Measurements from ENCODE around the gene GABPB1. TPM values are rescaled to one million over a fixed set of nuclear protein-coding genes. Genes with fewer than 3 reads are reported as not detected.
A peak's percentile ranks its signal among the peaks of the same experiment; 100 is the strongest.

Gene GABPB1
- total and polyA plus RNA-seq, 10 of the 15 experiments (the other 5 are each of a cell fraction or from before 2014, with no cell fraction given), result 13.9 to 48.2 (median 39.8) TPM

DNA sequence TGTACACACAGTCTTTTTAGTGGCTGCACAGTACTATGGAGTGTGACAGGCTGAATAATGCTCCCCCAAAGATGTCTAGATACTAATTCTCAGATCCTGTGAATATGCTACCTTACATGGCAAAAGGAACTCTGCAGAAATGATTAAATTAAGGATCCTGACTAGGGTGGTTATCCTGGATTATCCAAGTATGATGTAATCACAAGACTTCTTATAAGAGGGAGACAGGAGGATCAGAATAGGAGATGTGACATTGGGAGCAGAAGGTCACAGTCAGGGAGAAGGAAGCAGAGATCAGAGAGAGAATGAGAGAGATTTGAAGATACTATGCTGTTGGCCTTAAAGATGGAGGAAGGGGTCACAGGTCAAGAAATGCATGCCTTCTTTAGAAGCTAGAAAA is 34.5 kb downstream of the GABPB1 start (continued):
- TF ChIP-seq ETV6 (conservative IDR thresholded peaks at IDR 0.05 in 1 of 2, IDR thresholded peaks at IDR 0.05 in 1 of 2; ENCODE audit: borderline replicate concordance in 1 of 2, low read depth in 1 of 2) (no peak), USF1 (IDR thresholded peaks at IDR 0.05; ENCODE audit: borderline replicate concordance, extremely low read length, insufficient read depth, low read depth, low read length) (no peak), ATF7 (IDR thresholded peaks at IDR 0.05; ENCODE audit: low read depth) (no peak), SP1 (IDR thresholded peaks at IDR 0.05; ENCODE audit: low read depth, low read length) (no peak)

- Histone ChIP-seq H3K27ac (ENCODE audit: control insufficient read depth, insufficient read depth) (no peak overlapping the region), H3K36me3 (ENCODE audit: control insufficient read depth in 2 of 2, insufficient read depth in 2 of 2, low read length in 1 of 2) (no peaks in the 10 kb centered on the region), H3K27me3 (replicated peaks in 1 of 2; ENCODE audit: control insufficient read depth in 2 of 2, insufficient read depth in 2 of 2, low read length in 1 of 2) (no peaks in the 10 kb centered on the region), H3K4me1 (ENCODE audit: control insufficient read depth, insufficient read depth, low read length) (no peaks in the 10 kb centered on the region), H3K9me3 (replicated peaks; ENCODE audit: control insufficient read depth, insufficient read depth, low read length) (no peaks in the 10 kb centered on the region), H3K4me2 (ENCODE audit: control insufficient read depth, insufficient read depth) (no peak overlapping the region), H3K4me3 (no peak overlapping the region), H2AFZ (ENCODE audit: control insufficient read depth, low read depth, low read length) (peak overlapping the region; percentile 28; the same call in 1 of the 2 replicates), H4K20me1 (ENCODE audit: control insufficient read depth, insufficient read depth) (no peaks in the 10 kb centered on the region), H3K79me2 (ENCODE audit: control insufficient read depth, insufficient read depth, low read length) (no peaks in the 10 kb centered on the region; the same call in 1 of the 2 replicates), H3K9ac (ENCODE audit: control insufficient read depth, insufficient read depth, low read length) (no peak overlapping the region)
- SMC1A ChIA-PET (ENCODE audit: uncharacterized antibody, unreplicated experiment), result interaction anchor here (1.2 kb wide), 1 partner anchor 26 kb away, joined by 3 read pairs; no protein-coding TSS in a partner anchor
- BruUV-seq (replicated peaks), result no TSS peak
- in situ Hi-C loops (cut with MboI) (no loop called here), intact Hi-C loops (cut with micrococcal nuclease; ENCODE audit: unreplicated experiment) (loop anchor here (10.0 kb wide), 2 partner anchors 134 to 314 kb away; partner anchors contain the start of gene SLC27A2)
- TF ChIP-seq STAT1 (conservative IDR thresholded peaks at IDR 0.05), result no peak
- TF ChIP-seq, protein P1, sequence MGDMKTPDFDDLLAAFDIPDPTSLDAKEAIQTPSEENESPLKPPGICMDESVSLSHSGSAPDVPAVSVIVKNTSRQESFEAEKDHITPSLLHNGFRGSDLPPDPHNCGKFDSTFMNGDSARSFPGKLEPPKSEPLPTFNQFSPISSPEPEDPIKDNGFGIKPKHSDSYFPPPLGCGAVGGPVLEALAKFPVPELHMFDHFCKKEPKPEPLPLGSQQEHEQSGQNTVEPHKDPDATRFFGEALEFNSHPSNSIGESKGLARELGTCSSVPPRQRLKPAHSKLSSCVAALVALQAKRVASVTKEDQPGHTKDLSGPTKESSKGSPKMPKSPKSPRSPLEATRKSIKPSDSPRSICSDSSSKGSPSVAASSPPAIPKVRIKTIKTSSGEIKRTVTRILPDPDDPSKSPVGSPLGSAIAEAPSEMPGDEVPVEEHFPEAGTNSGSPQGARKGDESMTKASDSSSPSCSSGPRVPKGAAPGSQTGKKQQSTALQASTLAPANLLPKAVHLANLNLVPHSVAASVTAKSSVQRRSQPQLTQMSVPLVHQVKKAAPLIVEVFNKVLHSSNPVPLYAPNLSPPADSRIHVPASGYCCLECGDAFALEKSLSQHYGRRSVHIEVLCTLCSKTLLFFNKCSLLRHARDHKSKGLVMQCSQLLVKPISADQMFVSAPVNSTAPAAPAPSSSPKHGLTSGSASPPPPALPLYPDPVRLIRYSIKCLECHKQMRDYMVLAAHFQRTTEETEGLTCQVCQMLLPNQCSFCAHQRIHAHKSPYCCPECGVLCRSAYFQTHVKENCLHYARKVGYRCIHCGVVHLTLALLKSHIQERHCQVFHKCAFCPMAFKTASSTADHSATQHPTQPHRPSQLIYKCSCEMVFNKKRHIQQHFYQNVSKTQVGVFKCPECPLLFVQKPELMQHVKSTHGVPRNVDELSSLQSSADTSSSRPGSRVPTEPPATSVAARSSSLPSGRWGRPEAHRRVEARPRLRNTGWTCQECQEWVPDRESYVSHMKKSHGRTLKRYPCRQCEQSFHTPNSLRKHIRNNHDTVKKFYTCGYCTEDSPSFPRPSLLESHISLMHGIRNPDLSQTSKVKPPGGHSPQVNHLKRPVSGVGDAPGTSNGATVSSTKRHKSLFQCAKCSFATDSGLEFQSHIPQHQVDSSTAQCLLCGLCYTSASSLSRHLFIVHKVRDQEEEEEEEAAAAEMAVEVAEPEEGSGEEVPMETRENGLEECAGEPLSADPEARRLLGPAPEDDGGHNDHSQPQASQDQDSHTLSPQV (IDR thresholded peaks at IDR 0.05), result no peak
- TF ChIP-seq ASH2L (IDR thresholded peaks at IDR 0.05; ENCODE audit: borderline replicate concordance, low read depth), result no peak
- no peak for TF ChIP-seq NFIC (IDR thresholded peaks at IDR 0.05; ENCODE audit: low read depth, low read length)
- TF ChIP-seq NRF1 (conservative IDR thresholded peaks at IDR 0.05; ENCODE audit: low read depth, low read length), result no peak
- WGBS (ENCODE audit: insufficient coverage, insufficient replicate concordance, low lambda C conversion rate, missing lambda C conversion rate), result 97% methylated on average over 4 of the region's 4 CpGs
- FAIRE-seq (no peak), ATAC-seq (no peak), DNase-seq (ENCODE audit: low read depth, low spot score) (no peak)
- CTCF ChIA-PET, result interaction anchor here (0.7 to 1.2 kb wide), 4 partner anchors 30 to 164 kb away, joined by 3 to 5 read pairs (median 3); partner anchors contain the start of gene USP8
- POLR2A ChIA-PET, result no interaction called here
- RAD21 ChIA-PET (ENCODE audit: unreplicated experiment), result interaction anchor here (0.7 to 1.5 kb wide), 3 partner anchors 10 to 171 kb away, joined by 3 to 4 read pairs (median 3); no protein-coding TSS in a partner anchor
These were observed 36.3 kb downstream of the GABPB1 start for GRCh38 chr15:50318697-50319096.

Data from GM12878 (cell line).